K562 (cell line): Measurements from ENCODE around the gene GPR55.

ENCODE experiments used
- ATF4 ChIP-seq: fragments of 450-650 bp; formaldehyde crosslinking; IDR thresholded peaks from 2 replicates; pipeline ENCODE4 v1.4.0; 2022; ENCODE audit warnings: mild to moderate bottlenecking, moderate library complexity
- CHD2 ChIP-seq: IDR thresholded peaks from 2 replicates; pipeline ENCODE4 v1.6.1; 2011; ENCODE audit warnings: low read depth, low read length
- CTCF ChIP-seq, 3 experiments: IDR thresholded peaks in 2 of 3; conservative IDR thresholded peaks in 1 of 3; 2 replicates each; pipeline ENCODE4 v1.5.1; 2011 to 2012; ENCODE audit warnings: low read length in 3 of 3, mild to moderate bottlenecking in 3 of 3, control low read depth in 2 of 3, improper control_type of control experiment in 1 of 3, inconsistent platforms in 1 of 3, low read depth in 1 of 3, mixed read lengths in 1 of 3, moderate library complexity in 1 of 3; ENCODE audit not compliant: insufficient read depth in 2 of 3
- ETV6 ChIP-seq, 3 experiments: fragments of 150-350 bp in 1 of 3; sonication (generic) in 1 of 3; formaldehyde crosslinking in 1 of 3; IDR thresholded peaks; 2 replicates each; pipeline versions ENCODE4 v1.6.1 to v1.8.0; 2014 to 2022; ENCODE audit warnings: borderline replicate concordance in 2 of 3, low read depth in 2 of 3, antibody characterized with exemption in 1 of 3, low read length in 1 of 3, mild to moderate bottlenecking in 1 of 3, missing genetic modification reagents in 1 of 3
- EWSR1 ChIP-seq: fragments of 450-650 bp; IDR thresholded peaks from 2 replicates; pipeline ENCODE4 v1.6.1; 2018; ENCODE audit warnings: borderline replicate concordance, mild to moderate bottlenecking, low read depth, moderate library complexity; ENCODE audit not compliant: partially characterized antibody
- GABPB1 ChIP-seq: sonication (generic); formaldehyde crosslinking; IDR thresholded peaks from 2 replicates; pipeline ENCODE4 v1.8.0; 2022; ENCODE audit warnings: mild to moderate bottlenecking, missing genetic modification reagents
- KDM4B ChIP-seq, 2 experiments: fragments of 450-650 bp in 1 of 2; sonication (generic) in 1 of 2; IDR thresholded peaks; 2 replicates each; pipeline ENCODE4 v1.6.1; 2016 to 2017; ENCODE audit warnings: borderline replicate concordance in 2 of 2, antibody characterized with exemption in 1 of 2, low read depth in 1 of 2, mild to moderate bottlenecking in 1 of 2
- RB1 ChIP-seq: fragments of 450-650 bp; IDR thresholded peaks from 2 replicates; pipeline ENCODE4 v1.6.1; 2017; ENCODE audit warnings: low read depth, mild to moderate bottlenecking
- SP1 ChIP-seq: sonication (generic); formaldehyde crosslinking; IDR thresholded peaks from 2 replicates; pipeline ENCODE4 v1.8.1; 2022; ENCODE audit warnings: mild to moderate bottlenecking, missing genetic modification reagents
- ZBTB43 ChIP-seq: sonication (generic); formaldehyde crosslinking; IDR thresholded peaks from 2 replicates; pipeline ENCODE4 v1.8.0; 2023; ENCODE audit warnings: mild to moderate bottlenecking, missing genetic modification reagents
- ZBTB49 ChIP-seq: sonication (generic); formaldehyde crosslinking; IDR thresholded peaks from 2 replicates; pipeline ENCODE4 v1.8.0; 2022; ENCODE audit warnings: missing genetic modification reagents, mild to moderate bottlenecking, borderline replicate concordance
- ZNF23 ChIP-seq: fragments of 250-450 bp; sonication (Bioruptor Pico); IDR thresholded peaks from 2 replicates; pipeline ENCODE4 v1.4.0; 2020; ENCODE audit warnings: mild to moderate bottlenecking
- ZNF644 ChIP-seq: fragments of 200-800 bp; sonication (Bioruptor generic); IDR thresholded peaks from 2 replicates; pipeline ENCODE4 v1.6.1; 2016; ENCODE audit warnings: low read depth, missing genetic modification characterization, missing compliant biosample characterization

GRCh38 chr2:230879271-230879882 is 45.7 kb downstream of the GPR55 start:
- TF ChIP-seq ETV6 (IDR thresholded peaks at IDR 0.05; ENCODE audit: borderline replicate concordance in 1 of 2, low read depth in 2 of 2, low read length in 1 of 2) (no peak), ETV6 (CRISPR knock-in tag; IDR thresholded peaks at IDR 0.05; ENCODE audit: borderline replicate concordance) (no peak), ATF4 (CRISPR knock-in tag) (no peak), EWSR1 (no peak), ZBTB49 (CRISPR knock-in tag) (no peak), RB1 (no peak), KDM4B (IDR thresholded peaks at IDR 0.05; ENCODE audit: borderline replicate concordance in 2 of 2, low read depth in 1 of 2) (no peak), CTCF (IDR thresholded peaks at IDR 0.05 in 2 of 3, conservative IDR thresholded peaks at IDR 0.05 in 1 of 3; ENCODE audit: insufficient read depth in 2 of 3, low read depth in 1 of 3, low read length in 3 of 3) (no peak), ZNF23 (CRISPR knock-in tag) (no peak), ZNF644 (tag) (no peak), ZBTB43 (CRISPR knock-in tag) (no peak), SP1 (CRISPR knock-in tag) (no peak), GABPB1 (no peak), CHD2 (no peak)
